T-cell (primary cell): ENCODE results near the gene ERC2. TPM values are rescaled to one million over a fixed set of nuclear protein-coding genes. Genes with fewer than 3 reads are reported as not detected.

Experiments
- ATAC-seq, 4 experiments: fragments of 200-7000 bp in 3 of 4; fragments of 150-1000 bp in 1 of 4; cut with Tn5 transposase; replicated peaks in 1 of 4; 1 replicate in 3 of 4; 2 replicates in 1 of 4; pipeline ENCODE4 v1.10.0; 2021; ENCODE audit warnings: moderate library complexity in 3 of 4, mild to moderate bottlenecking in 2 of 4, moderate number of reproducible peaks in 1 of 4
- CTCF ChIA-PET, 2 donors: fragments of 300-600 bp; sonication (Branson Sonifier 250); formaldehyde crosslinking; loops; one replicate each; lab custom pipeline; 2022; ENCODE audit warnings: antibody characterized with exemption in 2 of 2; lab: Charles Lee
- POLR2A ChIA-PET, 2 donors: fragments of 300-600 bp; sonication (Branson Sonifier 250); formaldehyde crosslinking; loops; one replicate each; lab custom pipeline; 2022; ENCODE audit warnings: antibody characterized with exemption in 2 of 2; lab: Charles Lee
- DNase-seq, 35 experiments: peaks; one replicate each; pipeline versions ENCODE4 v3.0.0 to v3.0.0-alpha.2; 2013 to 2023
- H3K27ac ChIP-seq: one replicate; pipeline ENCODE4 v1.5.1; 2013; ENCODE audit warnings: low read length
- H3K27me3 ChIP-seq, 2 experiments: replicated peaks in 1 of 2; 1 replicate in 1 of 2; 2 replicates in 1 of 2; pipeline versions ENCODE4 v1.6.1 to v1.7.0; 2013; ENCODE audit warnings: low read length in 1 of 2, mixed read lengths in 1 of 2; ENCODE audit not compliant: control insufficient read depth in 2 of 2, insufficient read depth in 2 of 2; ENCODE audit errors: extremely low read depth in 1 of 2
- H3K36me3 ChIP-seq, 2 donors: 1 replicate in 1 of 2; 2 replicates in 1 of 2; pipeline versions ENCODE4 v1.6.1 to v1.7.0; 2013; ENCODE audit warnings: low read length in 1 of 2; ENCODE audit not compliant: control insufficient read depth in 2 of 2, insufficient read depth in 1 of 2; ENCODE audit errors: extremely low read depth in 1 of 2
- H3K4me1 ChIP-seq, 2 experiments: 1 replicate in 1 of 2; 2 replicates in 1 of 2; pipeline versions ENCODE4 v1.6.1 to v1.7.0; 2013; ENCODE audit warnings: low read length in 2 of 2, mixed read lengths in 1 of 2; ENCODE audit not compliant: insufficient read depth in 2 of 2, control insufficient read depth in 1 of 2; ENCODE audit errors: extremely low read depth in 1 of 2
- H3K4me3 ChIP-seq, 2 donors: 1 replicate in 1 of 2; 2 replicates in 1 of 2; pipeline versions ENCODE4 v1.5.1 to v1.7.0; 2013; ENCODE audit warnings: mild to moderate bottlenecking in 2 of 2, low read length in 1 of 2, moderate library complexity in 1 of 2; ENCODE audit not compliant: control insufficient read depth in 1 of 2; ENCODE audit errors: extremely low read depth in 1 of 2
- H3K9me3 ChIP-seq: 2 replicates; pipeline ENCODE4 v1.7.0; 2013
- H3K27ac Mint-ChIP-seq, 2 donors: one replicate each; pipeline ENCODE4 v1.8.0; 2020 to 2021; ENCODE audit warnings: mild to moderate bottlenecking in 2 of 2, mixed read lengths in 2 of 2
- H3K27me3 Mint-ChIP-seq, 2 donors: one replicate each; pipeline ENCODE4 v1.8.0; 2021 to 2022; ENCODE audit warnings: mixed read lengths in 2 of 2
- H3K36me3 Mint-ChIP-seq: one replicate; pipeline ENCODE4 v1.8.0; 2021; ENCODE audit warnings: mixed read lengths
- H3K4me1 Mint-ChIP-seq, 3 donors: one replicate each; pipeline ENCODE4 v1.8.0; 2020 to 2022; ENCODE audit warnings: mixed read lengths in 3 of 3, mild to moderate bottlenecking in 1 of 3
- H3K4me3 Mint-ChIP-seq, 3 donors: one replicate each; pipeline ENCODE4 v1.8.0; 2020 to 2022; ENCODE audit warnings: mild to moderate bottlenecking in 3 of 3, mixed read lengths in 3 of 3, moderate library complexity in 3 of 3
- H3K9me3 Mint-ChIP-seq, 3 donors: one replicate each; pipeline ENCODE4 v1.8.0; 2020 to 2022; ENCODE audit warnings: mixed read lengths in 3 of 3
- WGBS: methylation state at CpG from one replicate; pipeline ENCODE4 v1.1.5; 2013; ENCODE audit warnings: missing lambda C conversion rate; ENCODE audit not compliant: insufficient coverage; 5-methylcytosine and 5-hydroxymethylcytosine counted together
- total RNA-seq, 35 experiments: library from RNA in 6 of 35; stranded (reverse) in 6 of 35; fragments of 120-200 nt in 1 of 35; gene quantifications; one replicate each; pipeline versions ENCODE4 v1.2.1 to v1.2.4 and lab custom pipeline; 2013 to 2026

Gene ERC2
- total RNA-seq, 5 donors from 2014 or later (not counting 1 experiment from before 2014, with no cell fraction given), result not detected

GRCh38 chr3:56001537-56001936, 466.7 kb downstream of the ERC2 start:
- no peaks in the 10 kb centered on the region for H3K4me1 ChIP-seq
- no peak overlapping the region for H3K27ac ChIP-seq
- ChIA-PET POLR2A (no interaction called here), CTCF (no interaction called here)
- no peaks in the 10 kb centered on the region for H3K9me3 ChIP-seq
- no peaks in the 10 kb centered on the region for H3K36me3 ChIP-seq
- ATAC-seq, result no peak
- no peak overlapping the region for H3K4me3 ChIP-seq
- H3K27me3 Mint-ChIP-seq, result peaks cover 0 to 4% of the 10 kb centered on the region in 2 donors
- H3K27me3 ChIP-seq, result no peaks in the 10 kb centered on the region
- H3K4me1 Mint-ChIP-seq, result no peaks in the 10 kb centered on the region
- H3K4me3 Mint-ChIP-seq, result no peak overlapping the region
- H3K27ac Mint-ChIP-seq, result no peak overlapping the region
- H3K36me3 Mint-ChIP-seq, result no peaks in the 10 kb centered on the region
- DNase-seq, result no peak
- WGBS, result 80% methylated on average over 1 of the region's 4 CpGs
- no peaks in the 10 kb centered on the region for H3K9me3 Mint-ChIP-seq

GRCh38 chr3:55989366-55989765, 478.9 kb downstream of the ERC2 start:
- H3K9me3 ChIP-seq, result no peaks in the 10 kb centered on the region
- H3K4me1 ChIP-seq, result no peaks in the 10 kb centered on the region
- CTCF ChIA-PET, result interaction anchor here in 1 of 2 donors (0.6 kb wide), 1 partner anchor 628 kb away, joined by 3 read pairs; no protein-coding TSS in a partner anchor
- H3K27me3 ChIP-seq, result no peaks in the 10 kb centered on the region
- WGBS, result 55% methylated on average over 2 of the region's 2 CpGs
- no peak for ATAC-seq
- no peak overlapping the region for H3K27ac ChIP-seq
- Mint-ChIP-seq H3K4me3 (no peak overlapping the region), H3K27ac (no peak overlapping the region), H3K9me3 (peaks cover 0 to 5% (median 0%) of the 10 kb centered on the region in 3 donors), H3K27me3 (no peaks in the 10 kb centered on the region), H3K4me1 (no peaks in the 10 kb centered on the region), H3K36me3 (no peaks in the 10 kb centered on the region)
- DNase-seq, result no peak
- POLR2A ChIA-PET, result interaction anchor here in 1 of 2 donors (0.6 kb wide), 1 partner anchor 167 kb away, joined by 4 read pairs; no protein-coding TSS in a partner anchor
- no peaks in the 10 kb centered on the region for H3K36me3 ChIP-seq
- H3K4me3 ChIP-seq, result no peak overlapping the region

- DNase-seq (no peak), ATAC-seq (no peak)
- H3K27me3 ChIP-seq, result no peaks in the 10 kb centered on the region
- H3K4me1 ChIP-seq, result no peaks in the 10 kb centered on the region
- Mint-ChIP-seq H3K27me3 (no peaks in the 10 kb centered on the region), H3K36me3 (no peaks in the 10 kb centered on the region), H3K4me1 (no peaks in the 10 kb centered on the region), H3K27ac (no peak overlapping the region), H3K9me3 (peaks cover 0 to 5% (median 0%) of the 10 kb centered on the region in 3 donors), H3K4me3 (no peak overlapping the region)
- no peaks in the 10 kb centered on the region for H3K36me3 ChIP-seq
- no peaks in the 10 kb centered on the region for H3K9me3 ChIP-seq
- CTCF ChIA-PET, result no interaction called here
- no peak overlapping the region for H3K27ac ChIP-seq
- POLR2A ChIA-PET, result interaction anchor here in 1 of 2 donors (0.6 kb wide), 1 partner anchor 167 kb away, joined by 4 read pairs; no protein-coding TSS in a partner anchor
- no peak overlapping the region for H3K4me3 ChIP-seq
- 64% methylated on average over 3 of the region's 3 CpGs for WGBS
Measured at GRCh38 chr3:55988905-55989304, 479.4 kb downstream of the ERC2 start.

GRCh38 chr3:55984626-55985025, 483.6 kb downstream of the ERC2 start:
- Mint-ChIP-seq H3K27ac (no peak overlapping the region), H3K4me1 (no peaks in the 10 kb centered on the region)
- ATAC-seq, result no peak

GRCh38 chr3:55978953-55979352, 489.3 kb downstream of the ERC2 start:
- H3K9me3 Mint-ChIP-seq, result peaks cover 0 to 8% (median 0%) of the 10 kb centered on the region in 3 donors
- H3K27me3 Mint-ChIP-seq, result no peaks in the 10 kb centered on the region
- H3K4me1 Mint-ChIP-seq, result no peaks in the 10 kb centered on the region
- H3K27ac ChIP-seq, result no peak overlapping the region
- H3K36me3 ChIP-seq, result no peaks in the 10 kb centered on the region
- no peak overlapping the region for H3K27ac Mint-ChIP-seq
- no peak for ATAC-seq
- H3K4me3 Mint-ChIP-seq, result no peak overlapping the region
- H3K4me3 ChIP-seq, result no peak overlapping the region
- no peaks in the 10 kb centered on the region for H3K36me3 Mint-ChIP-seq
- no peaks in the 10 kb centered on the region for H3K4me1 ChIP-seq
- H3K9me3 ChIP-seq, result no peaks in the 10 kb centered on the region
- POLR2A ChIA-PET, result no interaction called here
- no peaks in the 10 kb centered on the region for H3K27me3 ChIP-seq
- 94% methylated on average over 2 of the region's 6 CpGs for WGBS
- DNase-seq, result no peak
- CTCF ChIA-PET, result no interaction called here

More at GRCh38 chr3:55984626-55985025, 483.6 kb downstream of the ERC2 start:
- no peaks in the 10 kb centered on the region for H3K27me3 ChIP-seq
- no peak for DNase-seq
- H3K27me3 Mint-ChIP-seq, result no peaks in the 10 kb centered on the region
- H3K4me3 Mint-ChIP-seq, result no peak overlapping the region
- WGBS, result 98% methylated on average over 4 of the region's 5 CpGs
- H3K9me3 ChIP-seq, result no peaks in the 10 kb centered on the region
- H3K36me3 Mint-ChIP-seq, result no peaks in the 10 kb centered on the region
- H3K4me1 ChIP-seq, result no peaks in the 10 kb centered on the region
- H3K4me3 ChIP-seq, result no peak overlapping the region
- H3K36me3 ChIP-seq, result no peaks in the 10 kb centered on the region
- no peak overlapping the region for H3K27ac ChIP-seq
- peaks cover 0 to 5% (median 0%) of the 10 kb centered on the region in 3 donors for H3K9me3 Mint-ChIP-seq
- ChIA-PET CTCF (no interaction called here), POLR2A (no interaction called here)

GRCh38 chr3:55974421-55975165, 493.7 kb downstream of the ERC2 start:
- POLR2A ChIA-PET, result no interaction called here
- Histone ChIP-seq H3K27ac (no peak overlapping the region), H3K4me3 (no peak overlapping the region), H3K27me3 (no peaks in the 10 kb centered on the region), H3K9me3 (no peaks in the 10 kb centered on the region), H3K4me1 (no peaks in the 10 kb centered on the region), H3K36me3 (no peaks in the 10 kb centered on the region)
- ATAC-seq (no peak), DNase-seq (no peak)
- H3K36me3 Mint-ChIP-seq, result no peaks in the 10 kb centered on the region
- WGBS, result 93% methylated on average over 8 of the region's 13 CpGs
- H3K4me1 Mint-ChIP-seq, result no peaks in the 10 kb centered on the region
- H3K27ac Mint-ChIP-seq, result no peak overlapping the region
- no peaks in the 10 kb centered on the region for H3K27me3 Mint-ChIP-seq
- no peak overlapping the region for H3K4me3 Mint-ChIP-seq
- CTCF ChIA-PET, result no interaction called here
- peaks cover 0 to 16% (median 4%) of the 10 kb centered on the region in 3 donors for H3K9me3 Mint-ChIP-seq
